WERI-Rb-1 (cell line): Measurements from ENCODE around the gene CSF2.

Experiments
- DNase-seq: peaks from one replicate; pipeline ENCODE4 v3.0.0-alpha.2; 2020
- H3K27ac ChIP-seq: fragments of 250-450 bp; sonication (Bioruptor Pico); 2 replicates; pipeline ENCODE4 v1.5.1; 2020; ENCODE audit warnings: mild to moderate bottlenecking, moderate library complexity
- H3K27me3 ChIP-seq: fragments of 250-450 bp; sonication (Bioruptor Pico); 2 replicates; pipeline ENCODE4 v1.5.1; 2021; ENCODE audit warnings: mild to moderate bottlenecking, low read depth, moderate library complexity; ENCODE audit not compliant: insufficient read depth, severe bottlenecking
- H3K36me3 ChIP-seq: fragments of 250-450 bp; sonication (Bioruptor Pico); 2 replicates; pipeline ENCODE4 v1.5.1; 2020; ENCODE audit warnings: mild to moderate bottlenecking, moderate library complexity
- H3K4me3 ChIP-seq: 2 replicates; pipeline ENCODE4 v1.5.1; 2011; ENCODE audit warnings: low read depth, mild to moderate bottlenecking, control low read depth, low read length
- H3K9me3 ChIP-seq: fragments of 250-450 bp; sonication (Bioruptor Pico); 2 replicates; pipeline ENCODE4 v1.5.1; 2021; ENCODE audit warnings: mild to moderate bottlenecking, moderate library complexity; ENCODE audit not compliant: severe bottlenecking
- TF ChIP-seq, protein P1 (sequence below): IDR thresholded peaks from 2 replicates; pipeline ENCODE4 v1.5.1; 2011; ENCODE audit warnings: low read depth, mild to moderate bottlenecking, control low read depth, inconsistent platforms, low read length

The CSF2 gene

DNA sequence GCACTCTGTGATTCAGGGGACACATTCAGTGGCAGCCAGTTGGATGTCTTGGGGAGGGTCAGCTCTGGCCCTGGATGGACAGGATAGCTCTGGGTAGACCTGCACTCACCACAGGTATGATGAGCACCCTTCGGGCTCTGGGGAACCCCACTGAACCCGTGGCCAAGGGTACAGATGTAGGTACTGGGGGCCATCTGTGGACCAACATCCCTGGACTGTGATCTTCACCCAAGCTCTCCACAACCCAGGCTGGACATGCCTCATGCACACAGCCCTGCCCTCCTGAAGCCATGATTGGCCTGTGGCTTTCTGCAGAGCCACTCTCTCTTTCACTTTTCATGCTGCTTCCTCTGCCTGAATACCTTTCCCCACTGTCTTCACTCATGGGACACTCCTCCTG, 46.6 kb upstream of the CSF2 start:
- Histone ChIP-seq H3K27ac (no peak overlapping the region), H3K27me3 (no peaks in the 10 kb centered on the region), H3K36me3 (no peaks in the 10 kb centered on the region), H3K9me3 (no peaks in the 10 kb centered on the region), H3K4me3 (no peak overlapping the region)
- no peak for DNase-seq
- TF ChIP-seq, protein P1, sequence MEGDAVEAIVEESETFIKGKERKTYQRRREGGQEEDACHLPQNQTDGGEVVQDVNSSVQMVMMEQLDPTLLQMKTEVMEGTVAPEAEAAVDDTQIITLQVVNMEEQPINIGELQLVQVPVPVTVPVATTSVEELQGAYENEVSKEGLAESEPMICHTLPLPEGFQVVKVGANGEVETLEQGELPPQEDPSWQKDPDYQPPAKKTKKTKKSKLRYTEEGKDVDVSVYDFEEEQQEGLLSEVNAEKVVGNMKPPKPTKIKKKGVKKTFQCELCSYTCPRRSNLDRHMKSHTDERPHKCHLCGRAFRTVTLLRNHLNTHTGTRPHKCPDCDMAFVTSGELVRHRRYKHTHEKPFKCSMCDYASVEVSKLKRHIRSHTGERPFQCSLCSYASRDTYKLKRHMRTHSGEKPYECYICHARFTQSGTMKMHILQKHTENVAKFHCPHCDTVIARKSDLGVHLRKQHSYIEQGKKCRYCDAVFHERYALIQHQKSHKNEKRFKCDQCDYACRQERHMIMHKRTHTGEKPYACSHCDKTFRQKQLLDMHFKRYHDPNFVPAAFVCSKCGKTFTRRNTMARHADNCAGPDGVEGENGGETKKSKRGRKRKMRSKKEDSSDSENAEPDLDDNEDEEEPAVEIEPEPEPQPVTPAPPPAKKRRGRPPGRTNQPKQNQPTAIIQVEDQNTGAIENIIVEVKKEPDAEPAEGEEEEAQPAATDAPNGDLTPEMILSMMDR, result no peak

DNA sequence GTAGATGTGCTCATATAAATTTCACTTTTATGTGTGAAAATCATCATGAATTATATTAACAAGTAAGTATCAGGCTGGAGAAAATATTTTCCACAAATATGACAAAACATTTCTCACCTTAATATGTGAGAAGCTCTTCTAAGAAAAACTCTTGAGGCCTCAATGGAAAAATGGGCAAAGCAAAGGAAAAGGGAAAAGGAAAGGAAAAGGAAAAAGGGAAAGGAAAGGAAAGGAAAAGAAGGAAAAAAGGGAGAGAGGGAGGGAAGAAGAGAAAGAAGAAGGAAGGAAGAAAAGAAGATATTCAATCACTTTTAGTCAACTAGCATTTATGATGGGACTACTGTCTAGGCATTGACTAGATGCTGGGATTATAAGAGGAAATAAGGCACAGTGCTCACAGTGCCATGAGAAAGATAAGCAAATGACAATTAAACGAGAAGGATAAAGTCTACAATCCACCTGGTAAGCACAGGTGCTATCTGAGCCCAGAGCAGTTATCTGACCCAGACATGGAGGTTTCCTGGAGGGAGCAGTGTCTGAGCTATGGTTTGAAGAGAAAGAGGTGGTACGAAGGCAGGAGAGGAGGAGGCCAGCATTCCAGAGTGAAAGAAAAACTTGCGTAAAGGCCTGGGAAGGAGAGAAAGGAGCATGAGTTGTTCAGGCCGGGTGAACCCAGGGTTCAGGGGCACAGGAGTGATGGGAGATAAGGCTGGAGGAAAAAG, 43.8 kb upstream of the CSF2 start:
- no peaks in the 10 kb centered on the region for H3K27me3 ChIP-seq
- H3K27ac ChIP-seq, result no peak overlapping the region
- TF ChIP-seq, protein P1, result no peak
- H3K36me3 ChIP-seq, result no peaks in the 10 kb centered on the region
- no peak for DNase-seq
- H3K4me3 ChIP-seq, result no peak overlapping the region
- H3K9me3 ChIP-seq, result no peaks in the 10 kb centered on the region

DNA sequence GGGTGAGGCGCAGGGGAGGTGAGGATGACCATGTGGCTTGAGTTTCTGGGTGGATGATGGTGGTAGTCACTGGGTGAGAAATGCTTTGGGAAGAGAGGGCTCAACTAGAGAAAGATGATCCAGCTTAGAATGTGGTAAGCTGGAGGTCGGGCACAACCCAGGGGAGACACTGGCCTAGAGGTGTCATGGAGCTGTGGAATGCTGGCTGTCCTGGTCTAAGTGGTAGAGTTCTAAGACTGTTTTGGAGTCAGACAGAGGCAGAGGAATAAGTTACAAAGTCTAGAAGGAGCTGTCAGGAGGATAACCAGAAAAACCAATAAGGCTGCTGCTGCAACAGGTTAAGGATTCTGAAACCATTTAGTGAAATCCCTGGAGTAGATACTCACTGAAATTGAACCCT, 43.0 kb upstream of the CSF2 start:
- Histone ChIP-seq H3K36me3 (no peaks in the 10 kb centered on the region), H3K4me3 (no peak overlapping the region), H3K27me3 (no peaks in the 10 kb centered on the region), H3K9me3 (no peaks in the 10 kb centered on the region), H3K27ac (no peak overlapping the region)
- TF ChIP-seq, protein P1, result no peak
- DNase-seq, result no peak

DNA sequence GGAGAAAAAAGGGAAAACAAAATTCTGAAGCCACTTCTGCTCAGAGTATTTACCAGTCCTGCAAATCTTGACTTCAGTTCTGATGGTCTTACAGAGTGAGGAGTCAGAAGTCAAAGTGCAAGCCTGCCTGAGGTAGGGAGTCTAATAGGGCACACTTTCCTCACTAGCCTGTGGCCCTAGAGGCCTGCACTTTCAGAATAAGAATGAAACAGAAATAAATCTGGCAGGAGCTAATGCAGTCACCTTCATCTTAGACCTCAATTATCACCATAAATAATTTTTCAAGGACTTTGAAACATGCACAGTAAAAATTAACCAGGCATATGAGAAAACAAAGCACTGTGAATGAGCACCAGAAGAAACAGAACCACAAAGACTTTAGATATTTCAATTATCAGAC, 41.4 kb upstream of the CSF2 start:
- Histone ChIP-seq H3K36me3 (no peaks in the 10 kb centered on the region), H3K27me3 (no peaks in the 10 kb centered on the region), H3K9me3 (no peaks in the 10 kb centered on the region), H3K27ac (no peak overlapping the region), H3K4me3 (no peak overlapping the region)
- DNase-seq, result no peak
- TF ChIP-seq, protein P1, result no peak

DNA sequence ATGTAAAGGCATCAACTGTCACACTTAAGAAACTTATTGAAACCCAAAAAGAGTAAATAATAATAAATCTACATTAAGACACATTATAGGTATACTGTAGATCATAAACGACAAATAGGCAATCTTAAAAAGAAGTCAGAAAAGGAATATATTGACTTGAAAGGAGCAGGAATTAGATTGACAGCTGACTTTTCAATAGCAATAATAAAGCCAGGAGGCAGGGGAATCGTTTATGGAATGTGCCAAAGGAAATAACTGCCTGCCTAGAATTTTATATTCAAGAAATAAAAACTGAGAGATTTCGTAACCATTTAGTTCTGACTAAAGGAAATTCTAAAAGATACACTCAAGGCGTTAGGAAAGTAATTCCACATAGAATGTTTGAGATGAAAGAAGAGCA, 40.5 kb upstream of the CSF2 start:
- Histone ChIP-seq H3K36me3 (no peaks in the 10 kb centered on the region), H3K27ac (no peak overlapping the region), H3K27me3 (no peaks in the 10 kb centered on the region), H3K4me3 (no peak overlapping the region), H3K9me3 (no peaks in the 10 kb centered on the region)
- DNase-seq, result no peak
- TF ChIP-seq, protein P1, result no peak

DNA sequence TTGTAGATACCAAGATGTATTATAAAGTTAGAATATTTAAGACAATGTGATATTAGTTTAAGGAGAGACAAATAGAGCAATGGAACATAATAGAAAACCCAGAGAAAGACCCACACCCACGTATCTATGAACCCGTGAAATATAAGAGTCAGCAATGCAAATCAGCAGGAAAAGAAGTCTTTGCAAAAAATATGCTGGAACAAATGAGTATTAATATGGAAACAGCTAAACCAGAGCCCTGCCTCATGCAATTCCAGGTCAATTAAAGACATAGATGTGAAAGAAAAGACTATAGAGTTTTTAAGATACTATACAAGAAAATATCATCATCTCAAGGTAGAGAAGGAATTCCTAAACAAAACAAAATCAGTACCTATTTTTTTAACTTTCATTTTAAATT, 36.2 kb upstream of the CSF2 start:
- TF ChIP-seq, protein P1, result no peak
- Histone ChIP-seq H3K27ac (no peak overlapping the region), H3K9me3 (no peaks in the 10 kb centered on the region), H3K4me3 (no peak overlapping the region), H3K27me3 (no peaks in the 10 kb centered on the region), H3K36me3 (no peaks in the 10 kb centered on the region)
- no peak for DNase-seq
